ENCODE results near the gene TOR4A. TPM values are rescaled to one million over a fixed set of nuclear protein-coding genes. Genes with fewer than 3 reads are reported as not detected.

TOR4A gene
- total and polyA plus RNA-seq, 4 experiments from 2014 or later = 0.46 to 2.1 (median 1.4) TPM

DNA sequence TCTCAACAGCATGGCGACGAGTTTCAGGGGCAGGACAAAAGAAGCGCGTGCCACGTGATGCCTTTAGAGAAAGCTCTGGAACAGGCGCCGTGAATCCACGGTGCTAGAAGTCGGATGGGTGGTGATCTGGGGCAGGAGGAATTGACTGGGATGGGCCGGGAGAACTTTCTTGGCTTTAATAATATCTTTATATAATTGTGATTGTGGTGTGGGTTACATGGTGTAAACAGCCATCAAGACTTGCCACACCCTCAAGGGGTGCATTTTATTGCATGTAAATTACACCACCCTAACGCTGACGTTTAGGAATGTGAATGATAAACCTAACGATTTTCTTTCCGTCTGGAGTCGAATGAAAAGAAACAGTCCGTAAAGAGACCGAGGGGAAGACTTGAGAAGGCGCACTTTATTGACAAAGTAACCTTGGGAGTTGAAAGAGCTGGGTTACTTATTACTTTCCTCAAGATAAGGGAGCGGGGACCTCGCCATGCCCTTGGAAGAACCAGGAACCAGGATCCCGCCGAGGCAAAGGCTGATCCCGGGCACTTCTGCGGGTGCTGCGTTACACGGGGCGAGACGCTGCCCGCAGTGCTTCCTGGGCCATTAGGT, 16.1 kb downstream of the TOR4A start:
- Histone ChIP-seq H3K4me3 (ENCODE audit: low read length in 2 of 2) (no peak overlapping the region), H3K9me3 (ENCODE audit: control insufficient read depth in 1 of 2, low read length in 2 of 2) (no peaks in the 10 kb centered on the region), H3K4me1 (ENCODE audit: insufficient read depth, low read length) (peaks cover 6% of the 10 kb centered on the region), H3K27me3 (ENCODE audit: insufficient read depth, low read length) (peaks cover 12% of the 10 kb centered on the region), H3K36me3 (ENCODE audit: insufficient read depth, low read length) (no peaks in the 10 kb centered on the region), H3K27ac (ENCODE audit: low read depth, low read length) (no peak overlapping the region)
- CTCF ChIA-PET (ENCODE audit: partially characterized antibody) = interaction anchor here (1.3 to 1.5 kb wide), 2 partner anchors 151 to 234 kb away, joined by 3 to 4 read pairs; no protein-coding TSS in a partner anchor
- intact Hi-C loops (cut with micrococcal nuclease) = no loop called here
- peak in 1 of 5 donors; percentile 7 for DNase-seq
- POLR2A ChIA-PET (ENCODE audit: partially characterized antibody) = no interaction called here
- Mint-ChIP-seq H3K36me3 (no peaks in the 10 kb centered on the region), H3K27ac (no peak overlapping the region), H3K27me3 (peaks cover 19 to 22% of the 10 kb centered on the region in 2 donors), H3K9me3 (peaks cover 0 to 2% (median 0%) of the 10 kb centered on the region in 8 donors), H3K4me1 (peaks cover 0 to 3% (median 3%) of the 10 kb centered on the region in 4 donors), H3K4me3 (peak overlapping the region in 3 of 8 donors; percentile 5 to 69 (median 38))

DNA sequence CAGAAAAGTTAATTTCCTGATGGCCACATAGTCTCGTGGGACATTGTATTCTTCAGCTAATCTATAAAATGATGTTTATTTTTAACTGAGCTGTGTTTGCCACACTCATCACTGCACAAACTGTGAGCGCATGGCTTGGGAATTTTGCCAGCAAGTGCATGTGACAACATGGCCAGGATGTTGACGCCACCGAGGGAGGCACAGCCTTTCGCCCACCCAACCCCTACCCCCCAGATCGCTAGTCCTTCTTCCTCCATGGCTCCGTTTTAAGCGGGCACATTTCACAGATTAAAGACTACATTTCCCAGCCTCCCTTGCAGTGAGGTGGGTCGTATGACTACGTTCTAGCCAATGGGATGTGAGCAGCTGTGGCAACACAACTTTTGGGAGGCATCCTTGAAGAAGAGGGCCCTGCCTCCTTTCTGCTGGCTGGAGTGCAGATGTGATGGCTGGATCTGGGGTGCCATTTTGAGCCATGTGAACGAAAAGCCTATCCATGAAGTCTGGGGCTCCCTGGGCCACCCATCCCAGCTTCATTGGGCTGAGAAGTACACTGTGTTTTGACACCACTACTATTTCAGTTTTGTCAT, 16.7 kb downstream of the TOR4A start:
- Histone ChIP-seq H3K36me3 (ENCODE audit: insufficient read depth, low read length) (no peaks in the 10 kb centered on the region), H3K27me3 (ENCODE audit: insufficient read depth, low read length) (peaks cover 18% of the 10 kb centered on the region), H3K4me1 (ENCODE audit: insufficient read depth, low read length) (peaks cover 6% of the 10 kb centered on the region), H3K9me3 (ENCODE audit: control insufficient read depth in 1 of 2, low read length in 2 of 2) (no peaks in the 10 kb centered on the region), H3K27ac (ENCODE audit: low read depth, low read length) (no peak overlapping the region), H3K4me3 (ENCODE audit: low read length in 2 of 2) (no peak overlapping the region)
- no peaks in the 10 kb centered on the region for H3K36me3 Mint-ChIP-seq
- H3K27ac Mint-ChIP-seq = peak overlapping the region in 2 of 7 donors; percentile 21 to 41
- intact Hi-C loops (cut with micrococcal nuclease) = no loop called here
- POLR2A ChIA-PET (ENCODE audit: partially characterized antibody) = no interaction called here
- peak overlapping the region in 7 of 8 donors; percentile 15 to 69 (median 36) for H3K4me3 Mint-ChIP-seq
- CTCF ChIA-PET (ENCODE audit: partially characterized antibody) = interaction anchor here (1.3 to 1.5 kb wide), 2 partner anchors 150 to 234 kb away, joined by 3 to 4 read pairs; no protein-coding TSS in a partner anchor
- peaks cover 0 to 3% (median 3%) of the 10 kb centered on the region in 4 donors for H3K4me1 Mint-ChIP-seq
- peaks cover 17 to 22% of the 10 kb centered on the region in 2 donors for H3K27me3 Mint-ChIP-seq
- no peak for DNase-seq
- H3K9me3 Mint-ChIP-seq = peaks cover 0 to 2% (median 0%) of the 10 kb centered on the region in 8 donors

DNA sequence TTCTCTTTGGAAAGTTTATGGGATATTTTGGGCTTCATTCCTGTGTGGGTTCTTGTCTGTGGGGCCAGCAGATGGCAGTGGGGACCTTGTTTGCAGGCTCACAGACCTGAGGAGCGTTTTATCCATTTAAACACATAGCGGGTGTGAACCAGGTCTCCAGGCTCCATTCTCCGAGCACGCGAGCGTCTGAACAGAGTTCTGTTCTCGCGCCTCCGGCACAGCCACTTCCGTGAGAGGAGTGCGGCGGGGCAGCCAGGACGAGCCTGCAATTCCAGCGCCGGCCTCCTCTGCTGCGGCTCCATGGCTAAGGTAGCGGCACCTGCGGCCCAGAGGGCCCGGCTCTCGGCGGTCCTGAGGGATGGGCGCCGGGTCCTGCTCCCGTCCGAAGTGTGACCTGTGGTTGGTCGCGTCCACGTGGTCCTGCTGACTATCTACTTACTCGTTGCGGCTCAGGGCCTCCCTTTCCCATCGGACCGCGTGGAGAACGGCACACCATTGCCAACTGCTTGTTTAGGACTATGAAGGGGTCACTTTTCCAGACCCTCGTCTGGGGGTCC, 17.2 kb downstream of the TOR4A start:
- ChIA-PET POLR2A (ENCODE audit: partially characterized antibody) (no interaction called here), CTCF (ENCODE audit: partially characterized antibody) (interaction anchor here (1.3 to 1.5 kb wide), 2 partner anchors 150 to 233 kb away, joined by 3 to 4 read pairs; no protein-coding TSS in a partner anchor)
- Histone ChIP-seq H3K36me3 (ENCODE audit: insufficient read depth, low read length) (no peaks in the 10 kb centered on the region), H3K9me3 (ENCODE audit: control insufficient read depth in 1 of 2, low read length in 2 of 2) (no peaks in the 10 kb centered on the region), H3K27me3 (ENCODE audit: insufficient read depth, low read length) (peaks cover 21% of the 10 kb centered on the region), H3K4me3 (ENCODE audit: low read length in 2 of 2) (no peak overlapping the region), H3K4me1 (ENCODE audit: insufficient read depth, low read length) (peaks cover 6% of the 10 kb centered on the region), H3K27ac (ENCODE audit: low read depth, low read length) (no peak overlapping the region)
- peak overlapping the region in 2 of 7 donors; percentile 21 to 41 for H3K27ac Mint-ChIP-seq
- H3K4me3 Mint-ChIP-seq = peak overlapping the region in 6 of 8 donors; percentile 29 to 65 (median 38)
- peaks cover 18 to 23% of the 10 kb centered on the region in 2 donors for H3K27me3 Mint-ChIP-seq
- H3K36me3 Mint-ChIP-seq = no peaks in the 10 kb centered on the region
- intact Hi-C loops (cut with micrococcal nuclease) = no loop called here
- peaks cover 0 to 2% (median 0%) of the 10 kb centered on the region in 8 donors for H3K9me3 Mint-ChIP-seq
- DNase-seq = no peak
- peaks cover 0 to 3% (median 3%) of the 10 kb centered on the region in 4 donors for H3K4me1 Mint-ChIP-seq

DNA sequence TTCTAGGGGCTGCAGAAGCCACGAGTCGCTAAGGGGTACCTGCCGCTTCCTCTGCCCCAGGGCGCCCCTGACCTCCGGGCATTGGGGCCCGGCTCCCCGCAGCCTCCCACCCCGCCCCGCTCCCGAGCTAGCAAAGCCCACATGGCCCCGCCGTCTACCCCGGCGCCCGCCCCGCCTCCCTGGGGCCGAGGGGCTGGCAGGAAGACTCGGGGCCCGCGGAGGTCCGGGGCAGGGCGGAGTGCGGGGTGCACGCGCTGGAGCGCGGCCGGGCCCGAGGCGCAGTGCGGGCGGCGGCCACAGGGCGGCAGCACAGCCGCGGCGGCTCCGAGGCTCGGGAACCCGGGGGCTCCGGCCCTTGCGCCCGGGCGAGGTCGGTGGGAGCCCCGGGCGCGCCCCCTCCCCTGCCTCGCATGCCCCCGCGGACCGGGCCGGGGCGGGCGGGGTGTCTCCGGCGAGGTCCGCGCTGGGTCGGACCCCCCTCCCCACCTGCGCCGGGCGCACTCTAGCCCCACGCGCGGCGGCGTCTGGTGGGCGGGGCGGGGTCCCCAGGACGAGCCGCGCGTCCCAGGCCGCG, 17.8 kb downstream of the TOR4A start:
- Mint-ChIP-seq H3K4me3 (peak overlapping the region in 3 of 8 donors; percentile 12 to 55 (median 29)), H3K27me3 (peaks cover 20 to 24% of the 10 kb centered on the region in 2 donors), H3K4me1 (peaks cover 0 to 3% (median 3%) of the 10 kb centered on the region in 4 donors), H3K36me3 (no peaks in the 10 kb centered on the region), H3K27ac (no peak overlapping the region), H3K9me3 (peaks cover 0 to 2% (median 0%) of the 10 kb centered on the region in 8 donors)
- H3K36me3 ChIP-seq (ENCODE audit: insufficient read depth, low read length) = no peaks in the 10 kb centered on the region
- H3K27me3 ChIP-seq (ENCODE audit: insufficient read depth, low read length) = peaks cover 26% of the 10 kb centered on the region
- no peak overlapping the region for H3K27ac ChIP-seq (ENCODE audit: low read depth, low read length)
- CTCF ChIA-PET (ENCODE audit: partially characterized antibody) = interaction anchor here (1.6 kb wide), 1 partner anchor 8 kb away, joined by 5 read pairs; no protein-coding TSS in a partner anchor
- DNase-seq = peak in 4 of 5 donors; percentile 40 to 49 (median 44)
- H3K4me1 ChIP-seq (ENCODE audit: insufficient read depth, low read length) = peaks cover 10% of the 10 kb centered on the region
- POLR2A ChIA-PET (ENCODE audit: partially characterized antibody) = no interaction called here
- H3K9me3 ChIP-seq (ENCODE audit: control insufficient read depth in 1 of 2, low read length in 2 of 2) = no peaks in the 10 kb centered on the region
- intact Hi-C loops (cut with micrococcal nuclease) = no loop called here
- no peak overlapping the region for H3K4me3 ChIP-seq (ENCODE audit: low read length in 2 of 2)

DNA sequence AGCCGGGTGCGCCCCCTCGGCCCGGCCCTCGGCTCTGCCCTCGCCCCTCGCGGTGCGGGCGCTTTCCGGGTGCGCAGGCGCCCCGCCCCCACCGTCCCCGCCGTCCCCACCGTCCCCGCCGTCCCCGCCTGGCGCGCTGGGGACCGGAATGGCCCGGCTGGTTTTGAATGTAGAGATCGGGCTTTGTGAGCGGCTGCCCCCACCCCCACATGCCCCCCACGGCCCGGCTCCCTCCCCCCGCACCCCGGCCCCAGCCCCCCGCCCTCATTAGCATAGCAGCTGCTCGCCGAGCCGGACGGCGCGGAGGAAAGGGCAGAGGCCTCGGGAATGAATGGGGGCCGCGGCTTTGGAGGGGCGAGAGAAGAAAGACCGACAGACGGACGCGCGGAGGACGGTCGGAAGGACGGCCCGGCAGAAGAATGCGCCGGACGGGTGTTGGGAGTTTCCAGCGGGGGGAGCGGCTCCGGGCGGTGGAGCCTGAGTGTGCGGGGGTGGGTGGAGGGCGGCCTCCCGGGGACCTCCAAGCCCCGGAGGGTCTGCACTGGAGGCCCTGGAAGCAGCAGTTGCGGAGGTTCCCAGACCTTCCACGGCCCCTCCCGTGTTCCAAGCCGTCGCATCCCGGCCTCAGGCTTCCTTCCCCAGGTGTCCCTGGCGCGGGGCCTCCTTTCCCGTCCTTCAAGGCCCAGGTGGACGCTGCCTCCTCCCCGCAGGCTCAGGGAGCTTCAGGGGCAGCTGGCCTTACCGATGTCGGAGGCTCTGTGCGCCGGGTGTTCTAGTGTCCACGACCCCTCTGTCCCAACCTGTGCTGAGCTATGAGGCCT, 18.5 kb downstream of the TOR4A start:
- H3K27me3 Mint-ChIP-seq = peaks cover 23 to 24% of the 10 kb centered on the region in 2 donors
- H3K4me3 ChIP-seq (ENCODE audit: low read length in 2 of 2) = no peak overlapping the region

DNA sequence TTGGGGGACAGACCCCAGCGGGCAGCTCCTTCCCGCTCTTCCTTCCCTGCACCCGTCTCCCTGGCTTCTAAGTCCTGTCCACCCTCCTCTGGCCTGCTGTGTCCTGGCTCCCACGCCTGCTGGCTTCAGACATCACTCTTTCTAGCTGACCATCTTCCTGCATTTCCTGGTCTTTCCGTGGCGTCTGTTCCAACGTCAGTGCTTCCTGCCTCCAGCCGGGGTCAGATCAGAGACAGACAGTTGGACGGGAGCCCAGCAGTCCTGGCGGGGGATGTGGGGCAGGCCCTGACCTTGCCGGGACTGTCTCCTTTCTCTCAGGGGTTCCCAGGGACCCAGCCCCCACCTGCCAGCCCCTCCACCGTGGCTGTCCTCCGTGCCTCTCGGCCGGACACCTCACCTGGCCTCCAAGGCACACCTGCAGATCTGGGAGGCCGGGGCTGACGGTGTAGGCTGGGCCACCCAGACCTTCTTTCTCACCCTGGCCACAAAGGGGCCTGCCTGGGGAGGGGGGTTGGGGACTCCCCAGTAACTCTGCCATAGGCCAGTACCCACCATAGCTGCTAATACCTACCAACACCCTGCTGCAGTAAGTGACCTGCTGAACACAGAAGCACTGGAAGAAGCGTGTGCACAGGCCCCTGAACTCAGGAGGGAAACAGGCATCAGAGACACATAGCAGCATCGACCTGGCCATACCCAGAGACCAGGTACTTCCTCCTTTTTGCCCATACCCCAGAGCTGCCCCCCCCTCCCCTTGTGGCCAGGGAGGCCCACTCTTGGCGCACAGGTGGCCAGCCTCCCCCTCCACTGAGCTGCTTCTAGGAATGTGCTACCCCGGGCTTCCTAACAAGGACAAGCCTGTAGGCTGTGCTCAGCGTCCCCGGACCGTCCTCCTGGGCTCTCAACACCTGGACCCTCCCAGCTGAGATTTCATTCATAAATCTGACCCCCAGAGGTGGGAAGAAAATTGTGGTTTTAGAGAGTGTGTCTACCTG, 19.4 kb downstream of the TOR4A start:
- H3K27me3 ChIP-seq (ENCODE audit: insufficient read depth, low read length) = peaks cover 26% of the 10 kb centered on the region
- H3K4me1 ChIP-seq (ENCODE audit: insufficient read depth, low read length) = peaks cover 17% of the 10 kb centered on the region
- no peaks in the 10 kb centered on the region for H3K9me3 ChIP-seq (ENCODE audit: control insufficient read depth in 1 of 2, low read length in 2 of 2)
- H3K36me3 Mint-ChIP-seq = no peaks in the 10 kb centered on the region
- H3K27ac ChIP-seq (ENCODE audit: low read depth, low read length) = no peak overlapping the region
- peak overlapping the region; percentile 10 to 83 (median 68) for H3K4me3 Mint-ChIP-seq
- DNase-seq = no peak
- CTCF ChIA-PET (ENCODE audit: partially characterized antibody) = interaction anchor here (0.9 to 1.6 kb wide), 3 partner anchors 9 to 148 kb away, joined by 3 to 5 read pairs (median 4); no protein-coding TSS in a partner anchor
- H3K36me3 ChIP-seq (ENCODE audit: insufficient read depth, low read length) = no peaks in the 10 kb centered on the region
- no peak overlapping the region for H3K4me3 ChIP-seq (ENCODE audit: low read length in 2 of 2)
- intact Hi-C loops (cut with micrococcal nuclease) = no loop called here
- H3K9me3 Mint-ChIP-seq = peaks cover 0 to 2% (median 0%) of the 10 kb centered on the region in 8 donors
- POLR2A ChIA-PET (ENCODE audit: partially characterized antibody) = no interaction called here
- H3K27me3 Mint-ChIP-seq = peaks cover 23 to 24% of the 10 kb centered on the region in 2 donors
- H3K4me1 Mint-ChIP-seq = peaks cover 4 to 11% (median 5%) of the 10 kb centered on the region in 4 donors
- H3K27ac Mint-ChIP-seq = peak overlapping the region in 1 of 7 donors; percentile 42

More for the DNA sequence above, 18.5 kb downstream of the TOR4A start:
- Mint-ChIP-seq H3K9me3 (peaks cover 0 to 2% (median 0%) of the 10 kb centered on the region in 8 donors), H3K4me3 (peak overlapping the region; percentile 10 to 83 (median 68)), H3K36me3 (no peaks in the 10 kb centered on the region), H3K27ac (peak overlapping the region in 1 of 7 donors; percentile 42), H3K4me1 (peaks cover 4 to 8% (median 5%) of the 10 kb centered on the region in 4 donors)
- Histone ChIP-seq H3K27ac (ENCODE audit: low read depth, low read length) (no peak overlapping the region), H3K36me3 (ENCODE audit: insufficient read depth, low read length) (no peaks in the 10 kb centered on the region), H3K9me3 (ENCODE audit: control insufficient read depth in 1 of 2, low read length in 2 of 2) (no peaks in the 10 kb centered on the region), H3K4me1 (ENCODE audit: insufficient read depth, low read length) (peaks cover 17% of the 10 kb centered on the region), H3K27me3 (ENCODE audit: insufficient read depth, low read length) (peaks cover 26% of the 10 kb centered on the region)
- intact Hi-C loops (cut with micrococcal nuclease) = no loop called here
- no peak for DNase-seq
- CTCF ChIA-PET (ENCODE audit: partially characterized antibody) = interaction anchor here (0.9 to 1.6 kb wide), 3 partner anchors 9 to 149 kb away, joined by 3 to 5 read pairs (median 4); no protein-coding TSS in a partner anchor
- POLR2A ChIA-PET (ENCODE audit: partially characterized antibody) = no interaction called here
